ENCODE measurements around the gene ADGRV1. TPM values are rescaled to one million over a fixed set of nuclear protein-coding genes. Genes with fewer than 3 reads are reported as not detected.

ADGRV1 gene
- total and polyA plus RNA-seq, 9 of the 15 experiments (the other 6 are each of a cell fraction or from before 2014, with no cell fraction given), result 21.7 to 156 (median 58.2) TPM

DNA sequence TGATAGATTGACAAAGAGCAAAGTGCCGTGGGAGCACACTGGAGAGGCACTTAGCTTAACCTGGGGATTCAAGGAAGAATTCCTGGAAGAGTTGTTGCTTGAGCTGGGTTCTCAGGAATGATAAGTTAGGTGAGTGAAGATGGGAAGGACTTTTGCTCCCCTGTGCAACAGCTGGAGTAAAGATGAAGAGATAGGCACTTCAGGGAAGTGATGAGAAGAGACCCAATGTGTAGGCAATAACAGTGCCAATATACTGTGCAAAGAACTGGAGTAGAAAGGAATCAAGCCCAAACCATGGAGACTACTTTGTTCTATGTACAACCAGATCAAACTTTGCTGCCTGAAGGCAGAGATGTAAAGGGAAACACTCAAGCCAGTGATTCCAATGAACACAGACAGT lies 92.2 kb downstream of the ADGRV1 start (continued):
- TF ChIP-seq, protein P1, sequence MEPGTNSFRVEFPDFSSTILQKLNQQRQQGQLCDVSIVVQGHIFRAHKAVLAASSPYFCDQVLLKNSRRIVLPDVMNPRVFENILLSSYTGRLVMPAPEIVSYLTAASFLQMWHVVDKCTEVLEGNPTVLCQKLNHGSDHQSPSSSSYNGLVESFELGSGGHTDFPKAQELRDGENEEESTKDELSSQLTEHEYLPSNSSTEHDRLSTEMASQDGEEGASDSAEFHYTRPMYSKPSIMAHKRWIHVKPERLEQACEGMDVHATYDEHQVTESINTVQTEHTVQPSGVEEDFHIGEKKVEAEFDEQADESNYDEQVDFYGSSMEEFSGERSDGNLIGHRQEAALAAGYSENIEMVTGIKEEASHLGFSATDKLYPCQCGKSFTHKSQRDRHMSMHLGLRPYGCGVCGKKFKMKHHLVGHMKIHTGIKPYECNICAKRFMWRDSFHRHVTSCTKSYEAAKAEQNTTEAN (CRISPR knock-in tag; IDR thresholded peaks at IDR 0.05), result no peak
- no peak for TF ChIP-seq NR2F6 (CRISPR knock-in tag; IDR thresholded peaks at IDR 0.05)
- TF ChIP-seq, protein P2, sequence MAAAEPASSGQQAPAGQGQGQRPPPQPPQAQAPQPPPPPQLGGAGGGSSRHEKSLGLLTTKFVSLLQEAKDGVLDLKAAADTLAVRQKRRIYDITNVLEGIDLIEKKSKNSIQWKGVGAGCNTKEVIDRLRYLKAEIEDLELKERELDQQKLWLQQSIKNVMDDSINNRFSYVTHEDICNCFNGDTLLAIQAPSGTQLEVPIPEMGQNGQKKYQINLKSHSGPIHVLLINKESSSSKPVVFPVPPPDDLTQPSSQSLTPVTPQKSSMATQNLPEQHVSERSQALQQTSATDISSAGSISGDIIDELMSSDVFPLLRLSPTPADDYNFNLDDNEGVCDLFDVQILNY (CRISPR knock-in tag; IDR thresholded peaks at IDR 0.05), result no peak
- 0 out of 2 replicates have a peak, but pooled peaks have one; percentile 16 for TF ChIP-seq ZNF311 (CRISPR knock-in tag; IDR thresholded peaks at IDR 0.05)
- TF ChIP-seq, protein P3, sequence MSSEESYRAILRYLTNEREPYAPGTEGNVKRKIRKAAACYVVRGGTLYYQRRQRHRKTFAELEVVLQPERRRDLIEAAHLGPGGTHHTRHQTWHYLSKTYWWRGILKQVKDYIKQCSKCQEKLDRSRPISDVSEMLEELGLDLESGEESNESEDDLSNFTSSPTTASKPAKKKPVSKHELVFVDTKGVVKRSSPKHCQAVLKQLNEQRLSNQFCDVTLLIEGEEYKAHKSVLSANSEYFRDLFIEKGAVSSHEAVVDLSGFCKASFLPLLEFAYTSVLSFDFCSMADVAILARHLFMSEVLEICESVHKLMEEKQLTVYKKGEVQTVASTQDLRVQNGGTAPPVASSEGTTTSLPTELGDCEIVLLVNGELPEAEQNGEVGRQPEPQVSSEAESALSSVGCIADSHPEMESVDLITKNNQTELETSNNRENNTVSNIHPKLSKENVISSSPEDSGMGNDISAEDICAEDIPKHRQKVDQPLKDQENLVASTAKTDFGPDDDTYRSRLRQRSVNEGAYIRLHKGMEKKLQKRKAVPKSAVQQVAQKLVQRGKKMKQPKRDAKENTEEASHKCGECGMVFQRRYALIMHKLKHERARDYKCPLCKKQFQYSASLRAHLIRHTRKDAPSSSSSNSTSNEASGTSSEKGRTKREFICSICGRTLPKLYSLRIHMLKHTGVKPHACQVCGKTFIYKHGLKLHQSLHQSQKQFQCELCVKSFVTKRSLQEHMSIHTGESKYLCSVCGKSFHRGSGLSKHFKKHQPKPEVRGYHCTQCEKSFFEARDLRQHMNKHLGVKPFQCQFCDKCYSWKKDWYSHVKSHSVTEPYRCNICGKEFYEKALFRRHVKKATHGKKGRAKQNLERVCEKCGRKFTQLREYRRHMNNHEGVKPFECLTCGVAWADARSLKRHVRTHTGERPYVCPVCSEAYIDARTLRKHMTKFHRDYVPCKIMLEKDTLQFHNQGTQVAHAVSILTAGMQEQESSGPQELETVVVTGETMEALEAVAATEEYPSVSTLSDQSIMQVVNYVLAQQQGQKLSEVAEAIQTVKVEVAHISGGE (CRISPR knock-in tag; IDR thresholded peaks at IDR 0.05), result no peak
- TF ChIP-seq, protein P4, sequence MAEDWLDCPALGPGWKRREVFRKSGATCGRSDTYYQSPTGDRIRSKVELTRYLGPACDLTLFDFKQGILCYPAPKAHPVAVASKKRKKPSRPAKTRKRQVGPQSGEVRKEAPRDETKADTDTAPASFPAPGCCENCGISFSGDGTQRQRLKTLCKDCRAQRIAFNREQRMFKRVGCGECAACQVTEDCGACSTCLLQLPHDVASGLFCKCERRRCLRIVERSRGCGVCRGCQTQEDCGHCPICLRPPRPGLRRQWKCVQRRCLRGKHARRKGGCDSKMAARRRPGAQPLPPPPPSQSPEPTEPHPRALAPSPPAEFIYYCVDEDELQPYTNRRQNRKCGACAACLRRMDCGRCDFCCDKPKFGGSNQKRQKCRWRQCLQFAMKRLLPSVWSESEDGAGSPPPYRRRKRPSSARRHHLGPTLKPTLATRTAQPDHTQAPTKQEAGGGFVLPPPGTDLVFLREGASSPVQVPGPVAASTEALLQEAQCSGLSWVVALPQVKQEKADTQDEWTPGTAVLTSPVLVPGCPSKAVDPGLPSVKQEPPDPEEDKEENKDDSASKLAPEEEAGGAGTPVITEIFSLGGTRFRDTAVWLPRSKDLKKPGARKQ (CRISPR knock-in tag; IDR thresholded peaks at IDR 0.05), result no peak
- TF ChIP-seq, protein P5, sequence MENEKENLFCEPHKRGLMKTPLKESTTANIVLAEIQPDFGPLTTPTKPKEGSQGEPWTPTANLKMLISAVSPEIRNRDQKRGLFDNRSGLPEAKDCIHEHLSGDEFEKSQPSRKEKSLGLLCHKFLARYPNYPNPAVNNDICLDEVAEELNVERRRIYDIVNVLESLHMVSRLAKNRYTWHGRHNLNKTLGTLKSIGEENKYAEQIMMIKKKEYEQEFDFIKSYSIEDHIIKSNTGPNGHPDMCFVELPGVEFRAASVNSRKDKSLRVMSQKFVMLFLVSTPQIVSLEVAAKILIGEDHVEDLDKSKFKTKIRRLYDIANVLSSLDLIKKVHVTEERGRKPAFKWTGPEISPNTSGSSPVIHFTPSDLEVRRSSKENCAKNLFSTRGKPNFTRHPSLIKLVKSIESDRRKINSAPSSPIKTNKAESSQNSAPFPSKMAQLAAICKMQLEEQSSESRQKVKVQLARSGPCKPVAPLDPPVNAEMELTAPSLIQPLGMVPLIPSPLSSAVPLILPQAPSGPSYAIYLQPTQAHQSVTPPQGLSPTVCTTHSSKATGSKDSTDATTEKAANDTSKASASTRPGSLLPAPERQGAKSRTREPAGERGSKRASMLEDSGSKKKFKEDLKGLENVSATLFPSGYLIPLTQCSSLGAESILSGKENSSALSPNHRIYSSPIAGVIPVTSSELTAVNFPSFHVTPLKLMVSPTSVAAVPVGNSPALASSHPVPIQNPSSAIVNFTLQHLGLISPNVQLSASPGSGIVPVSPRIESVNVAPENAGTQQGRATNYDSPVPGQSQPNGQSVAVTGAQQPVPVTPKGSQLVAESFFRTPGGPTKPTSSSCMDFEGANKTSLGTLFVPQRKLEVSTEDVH (IDR thresholded peaks at IDR 0.05; ENCODE audit: low read depth, partially characterized antibody), result no peak
- no peak for TF ChIP-seq THRAP3 (IDR thresholded peaks at IDR 0.05; ENCODE audit: borderline replicate concordance)
- TF ChIP-seq SMARCA4 (IDR thresholded peaks at IDR 0.05), result 0 out of 2 replicates have a peak, but pooled peaks have one; percentile 46
- TF ChIP-seq SAFB2 (IDR thresholded peaks at IDR 0.05; ENCODE audit: borderline replicate concordance, low read depth, low read length, severe bottlenecking), result no peak
- no peak for TF ChIP-seq PHTF2 (CRISPR knock-in tag; IDR thresholded peaks at IDR 0.05)
- TF ChIP-seq HDAC2 (IDR thresholded peaks at IDR 0.05), result 0 out of 2 replicates have a peak, but pooled peaks have one; percentile 24
- TF ChIP-seq, protein P6, sequence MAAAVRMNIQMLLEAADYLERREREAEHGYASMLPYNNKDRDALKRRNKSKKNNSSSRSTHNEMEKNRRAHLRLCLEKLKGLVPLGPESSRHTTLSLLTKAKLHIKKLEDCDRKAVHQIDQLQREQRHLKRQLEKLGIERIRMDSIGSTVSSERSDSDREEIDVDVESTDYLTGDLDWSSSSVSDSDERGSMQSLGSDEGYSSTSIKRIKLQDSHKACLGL (CRISPR knock-in tag; IDR thresholded peaks at IDR 0.05; ENCODE audit: borderline replicate concordance, poor library complexity, severe bottlenecking), result no peak
- TF ChIP-seq, protein P7, sequence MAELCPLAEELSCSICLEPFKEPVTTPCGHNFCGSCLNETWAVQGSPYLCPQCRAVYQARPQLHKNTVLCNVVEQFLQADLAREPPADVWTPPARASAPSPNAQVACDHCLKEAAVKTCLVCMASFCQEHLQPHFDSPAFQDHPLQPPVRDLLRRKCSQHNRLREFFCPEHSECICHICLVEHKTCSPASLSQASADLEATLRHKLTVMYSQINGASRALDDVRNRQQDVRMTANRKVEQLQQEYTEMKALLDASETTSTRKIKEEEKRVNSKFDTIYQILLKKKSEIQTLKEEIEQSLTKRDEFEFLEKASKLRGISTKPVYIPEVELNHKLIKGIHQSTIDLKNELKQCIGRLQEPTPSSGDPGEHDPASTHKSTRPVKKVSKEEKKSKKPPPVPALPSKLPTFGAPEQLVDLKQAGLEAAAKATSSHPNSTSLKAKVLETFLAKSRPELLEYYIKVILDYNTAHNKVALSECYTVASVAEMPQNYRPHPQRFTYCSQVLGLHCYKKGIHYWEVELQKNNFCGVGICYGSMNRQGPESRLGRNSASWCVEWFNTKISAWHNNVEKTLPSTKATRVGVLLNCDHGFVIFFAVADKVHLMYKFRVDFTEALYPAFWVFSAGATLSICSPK (IDR thresholded peaks at IDR 0.05; ENCODE audit: borderline replicate concordance), result no peak

Measured in K562 (cell line).